Right lobe of liver (tissue), 6 donors: ENCODE data around the gene COLEC12. TPM values are rescaled to one million over a fixed set of nuclear protein-coding genes. Genes with fewer than 3 reads are reported as not detected.
A peak's percentile ranks its signal among the peaks of the same experiment; 100 is the strongest.

Experiments used
- ATAC-seq, 4 donors: fragments of 200-7000 bp; cut with Tn5 transposase; one replicate each; pipeline ENCODE4 v1.9.1; 2020; ENCODE audit warnings: mild to moderate bottlenecking in 4 of 4, moderate library complexity in 4 of 4
- DNase-seq, 3 donors: peaks; one replicate each; pipeline ENCODE4 v3.0.0-alpha.2; 2020
- H3K27ac ChIP-seq, 3 donors: fragments of 200-600 bp; one replicate each; pipeline ENCODE4 v1.8.0; 2022
- H3K27me3 ChIP-seq, 2 donors: fragments of 200-600 bp; one replicate each; pipeline ENCODE4 v1.8.0; 2022
- H3K36me3 ChIP-seq, 4 donors: fragments of 200-600 bp; sonication (generic) in 1 of 4; one replicate each; pipeline versions ENCODE4 v1.5.1 to v1.8.0; 2017 to 2022; ENCODE audit warnings: control low read depth in 1 of 4
- H3K4me1 ChIP-seq, 4 donors: fragments of 200-600 bp; sonication (generic) in 1 of 4; one replicate each; pipeline versions ENCODE4 v1.5.1 to v1.8.0; 2017 to 2022; ENCODE audit warnings: control low read depth in 1 of 4
- H3K4me3 ChIP-seq, 3 donors: fragments of 200-600 bp; one replicate each; pipeline ENCODE4 v1.8.0; 2022
- H3K9me3 ChIP-seq, 4 donors: fragments of 200-600 bp; sonication (generic) in 1 of 4; one replicate each; pipeline versions ENCODE4 v1.5.1 to v1.8.0; 2017 to 2022; ENCODE audit warnings: control low read depth in 1 of 4
- CTCF ChIP-seq, 4 donors: fragments of 200-600 bp in 3 of 4; fragments of 450-650 bp in 1 of 4; IDR thresholded peaks; one replicate each; pipeline versions ENCODE4 v1.5.1 to v1.8.0; 2016 to 2022; ENCODE audit warnings: antibody characterized with exemption in 4 of 4, mild to moderate bottlenecking in 2 of 4
- POLR2A ChIP-seq: fragments of 450-650 bp; IDR thresholded peaks from one replicate; pipeline ENCODE4 v1.6.1; 2017; ENCODE audit warnings: antibody characterized with exemption, mild to moderate bottlenecking
- WGBS: methylation state at CpG from one replicate; pipeline ENCODE4 v1.1.6; 2018; ENCODE audit warnings: low coverage, low lambda C conversion rate; ENCODE audit not compliant: insufficient coverage; ENCODE audit errors: missing lambda C conversion rate; 5-methylcytosine and 5-hydroxymethylcytosine counted together
- intact Hi-C, 2 donors: fragments of 100-400 bp; cut with DNase I; formaldehyde crosslinking; loops; one replicate each; pipeline versions ENCODE4 v1.11.2 to v1.14.1; 2022
- total RNA-seq, 6 experiments: library from RNA; depleted of rRNA in 2 of 6; stranded (reverse); fragments of >200 nt in 2 of 6; fragmentation: NEBNext Ultra II Directional in 3 of 6; extraction: Animal tissue kit (Norgen Biotek cat#: 25700) in 3 of 6; gene quantifications; one replicate each; pipeline versions ENCODE4 v1.1.0 to v1.2.4, GENCODE V29; 2016 to 2023
- donor health status: DM: no; HTN: yes; CAD: no.
- donor health status: DM: no; HTN: no; CAD: no.
- donor health status: DM: no; HTN: no; CAD: no.
- donor health status: DM: no; HTN: yes; CAD: no.
- donor health status: DM: no; HTN: yes; CAD: no.

Gene COLEC12
- total RNA-seq, 6 experiments from 2014 or later, result 0.12 to 1.00 (median 0.37) TPM; not detected in 1

DNA sequence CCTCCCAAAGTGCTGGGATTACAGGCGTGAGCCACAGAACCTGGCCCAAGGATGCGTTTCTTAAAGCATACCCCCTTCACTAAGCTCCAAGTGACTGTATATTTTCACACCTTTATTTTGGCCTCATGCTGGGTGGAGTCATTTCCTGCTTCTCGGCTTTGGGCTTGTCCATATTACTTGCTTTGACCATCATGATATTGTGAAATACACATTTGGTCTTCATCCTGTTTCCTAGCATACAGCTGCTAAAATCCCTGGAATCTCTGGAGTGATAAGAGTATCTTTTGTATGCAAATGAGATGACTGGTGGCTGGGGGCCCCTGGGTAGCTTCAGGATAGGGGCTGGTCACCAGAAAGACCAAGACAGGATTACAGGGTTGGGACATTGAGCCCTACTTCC, 17.6 kb upstream of the COLEC12 start:
- 58% methylated on average over 3 of the region's 3 CpGs for WGBS
- ATAC-seq, result no peak
- Histone ChIP-seq H3K4me1 (no peaks in the 10 kb centered on the region), H3K27me3 (no peaks in the 10 kb centered on the region), H3K27ac (no peak overlapping the region), H3K36me3 (no peaks in the 10 kb centered on the region), H3K4me3 (no peak overlapping the region), H3K9me3 (no peaks in the 10 kb centered on the region)
- intact Hi-C loops, result no loop called here
- DNase-seq, result no peak
- TF ChIP-seq POLR2A (no peak), CTCF (IDR thresholded peaks at IDR 0.05) (no peak)

- no peak for DNase-seq
- Histone ChIP-seq H3K4me3 (no peak overlapping the region), H3K9me3 (no peaks in the 10 kb centered on the region), H3K27me3 (no peaks in the 10 kb centered on the region), H3K36me3 (no peaks in the 10 kb centered on the region), H3K4me1 (no peaks in the 10 kb centered on the region), H3K27ac (no peak overlapping the region)
- WGBS, result 29% methylated on average over 4 of the region's 4 CpGs
- intact Hi-C loops, result no loop called here
- peak in 2 of 4 donors; percentile 22 to 35 for ATAC-seq
- TF ChIP-seq CTCF (IDR thresholded peaks at IDR 0.05) (no peak), POLR2A (no peak)
These were observed 15.3 kb upstream of the COLEC12 start for GRCh38 chr18:515838-516237.

DNA sequence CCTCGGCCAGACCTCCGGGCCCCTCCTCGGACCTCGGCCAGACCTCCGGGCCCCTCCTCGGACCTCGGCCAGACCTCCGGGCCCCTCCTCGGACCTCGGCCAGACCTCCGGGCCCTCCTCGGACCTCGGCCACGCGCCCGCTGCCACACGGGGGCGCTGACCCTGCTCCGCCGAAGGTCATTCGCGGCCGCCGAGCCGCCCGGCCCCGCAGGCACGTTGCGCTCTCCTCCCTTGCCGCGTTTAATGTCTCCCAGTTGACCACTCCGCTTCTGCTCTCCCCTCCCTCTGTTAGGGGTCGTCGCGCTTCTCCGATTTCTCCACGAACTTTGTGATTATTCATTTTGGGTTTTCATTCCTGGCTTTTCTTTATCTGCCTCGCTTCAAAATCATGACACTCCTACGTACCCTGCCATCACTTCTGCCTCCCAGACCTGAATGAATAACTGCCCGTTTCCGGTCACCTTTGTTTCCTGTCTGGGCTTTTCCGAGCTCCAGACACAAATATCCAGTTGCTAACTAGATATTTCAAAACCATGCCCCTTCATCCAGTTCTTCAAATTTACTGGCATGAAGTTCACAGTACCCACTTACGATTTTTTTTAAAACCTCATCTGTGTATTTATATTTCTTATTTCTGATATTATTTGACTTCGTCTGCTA, 14.8 kb upstream of the COLEC12 start:
- no peaks in the 10 kb centered on the region for H3K9me3 ChIP-seq
- no peaks in the 10 kb centered on the region for H3K27me3 ChIP-seq
- intact Hi-C loops, result no loop called here
- TF ChIP-seq CTCF (IDR thresholded peaks at IDR 0.05) (no peak), POLR2A (no peak)
- 85% methylated on average over 44 of the region's 44 CpGs for WGBS
- H3K27ac ChIP-seq, result no peak overlapping the region
- no peaks in the 10 kb centered on the region for H3K36me3 ChIP-seq
- H3K4me1 ChIP-seq, result no peaks in the 10 kb centered on the region
- ATAC-seq, result no peak
- H3K4me3 ChIP-seq, result no peak overlapping the region
- no peak for DNase-seq

GRCh38 chr18:513826-514530, 13.5 kb upstream of the COLEC12 start:
- DNase-seq (no peak), ATAC-seq (peak in 1 of 4 donors; percentile 23)
- TF ChIP-seq CTCF (IDR thresholded peaks at IDR 0.05) (no peak), POLR2A (no peak)
- intact Hi-C loops, result no loop called here
- H3K36me3 ChIP-seq, result no peaks in the 10 kb centered on the region
- H3K4me3 ChIP-seq, result no peak overlapping the region
- H3K9me3 ChIP-seq, result no peaks in the 10 kb centered on the region
- H3K27ac ChIP-seq, result no peak overlapping the region
- WGBS, result 87% methylated on average over 18 of the region's 36 CpGs
- no peaks in the 10 kb centered on the region for H3K27me3 ChIP-seq
- H3K4me1 ChIP-seq, result no peaks in the 10 kb centered on the region
